Measurements from ENCODE around the gene ATP6AP1.

Gene ATP6AP1

DNA sequence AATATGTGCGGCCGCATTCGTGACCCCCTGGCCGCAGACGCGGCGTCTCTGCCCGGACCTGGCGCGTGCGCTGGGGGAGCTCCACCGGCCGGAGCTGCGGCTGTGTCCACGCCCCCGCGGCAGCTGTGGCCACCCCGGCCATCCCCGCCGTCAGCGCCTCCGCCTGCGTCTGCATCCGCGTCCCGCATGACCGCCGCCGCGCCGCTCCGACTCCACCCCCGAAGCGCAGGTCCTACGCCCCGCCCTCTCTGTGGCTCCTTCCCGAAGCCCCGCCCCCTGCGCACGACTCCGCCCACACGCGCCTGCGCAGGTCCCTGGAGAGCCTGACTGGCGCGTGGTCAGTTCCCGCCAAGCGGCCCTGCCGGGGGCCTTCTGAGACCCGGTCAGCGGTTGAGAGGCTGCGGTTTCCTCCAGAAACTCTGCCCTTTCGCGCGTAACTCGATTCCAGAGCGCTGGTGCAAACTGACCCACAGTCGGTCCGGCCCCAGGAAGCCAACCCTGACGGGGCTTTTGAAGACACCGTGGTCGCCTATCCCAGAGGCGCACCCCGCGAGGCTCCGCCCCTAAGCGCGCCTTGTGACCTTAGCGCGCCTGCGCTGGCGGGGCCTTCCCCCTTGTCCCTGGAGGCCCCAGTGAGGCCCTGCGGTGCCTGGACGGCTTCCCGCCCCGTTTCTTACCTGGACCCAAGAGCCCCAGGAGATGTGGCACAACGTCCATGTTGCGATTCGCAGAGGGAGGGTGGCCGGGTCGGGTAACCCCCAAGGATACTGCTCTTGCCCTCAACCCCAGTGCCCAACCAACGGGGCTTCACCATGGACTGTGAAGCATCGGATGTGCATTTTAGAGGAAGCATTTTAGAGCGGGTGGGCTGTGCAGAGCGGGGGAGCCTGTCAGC lies 50.5 kb downstream of the ATP6AP1 start, which contains the start of gene LAGE3:
Gene LAGE3, minus strand, starts transcription at position 554 of the 895 bp plus-strand sequence. Its CDS starts 366 bp downstream, at position 188.
- peak; percentile 77 for DNase-seq
- in situ Hi-C loops (cut with HindIII; ENCODE audit: low pct_ligation_motif_present, low pct_unique_long_range_greater_than_20kb, low sequenced_read_pairs): no loop called here

DNA sequence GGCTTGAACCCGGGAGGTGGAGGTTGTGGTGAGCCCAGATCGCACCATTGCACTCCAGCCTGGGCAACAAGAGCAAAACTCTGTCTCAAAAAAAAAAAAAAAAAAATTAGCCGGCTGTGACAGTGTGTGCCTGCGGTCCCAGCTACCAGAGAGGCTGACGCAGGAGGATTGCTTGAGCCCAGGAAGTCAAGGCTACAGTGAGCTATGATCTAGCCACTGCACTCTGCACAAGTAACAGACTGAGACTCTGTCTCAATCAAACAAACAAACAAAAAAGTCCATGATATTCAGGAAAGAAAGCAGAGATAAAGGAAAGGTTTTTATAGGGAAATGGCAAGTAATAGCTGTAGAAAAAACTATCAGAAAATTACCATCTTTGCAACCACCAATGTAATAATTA lies 52.7 kb downstream of the ATP6AP1 start:
- DNase-seq: no peak
- in situ Hi-C loops (cut with HindIII; ENCODE audit: low pct_ligation_motif_present, low pct_unique_long_range_greater_than_20kb, low sequenced_read_pairs): no loop called here

DNA sequence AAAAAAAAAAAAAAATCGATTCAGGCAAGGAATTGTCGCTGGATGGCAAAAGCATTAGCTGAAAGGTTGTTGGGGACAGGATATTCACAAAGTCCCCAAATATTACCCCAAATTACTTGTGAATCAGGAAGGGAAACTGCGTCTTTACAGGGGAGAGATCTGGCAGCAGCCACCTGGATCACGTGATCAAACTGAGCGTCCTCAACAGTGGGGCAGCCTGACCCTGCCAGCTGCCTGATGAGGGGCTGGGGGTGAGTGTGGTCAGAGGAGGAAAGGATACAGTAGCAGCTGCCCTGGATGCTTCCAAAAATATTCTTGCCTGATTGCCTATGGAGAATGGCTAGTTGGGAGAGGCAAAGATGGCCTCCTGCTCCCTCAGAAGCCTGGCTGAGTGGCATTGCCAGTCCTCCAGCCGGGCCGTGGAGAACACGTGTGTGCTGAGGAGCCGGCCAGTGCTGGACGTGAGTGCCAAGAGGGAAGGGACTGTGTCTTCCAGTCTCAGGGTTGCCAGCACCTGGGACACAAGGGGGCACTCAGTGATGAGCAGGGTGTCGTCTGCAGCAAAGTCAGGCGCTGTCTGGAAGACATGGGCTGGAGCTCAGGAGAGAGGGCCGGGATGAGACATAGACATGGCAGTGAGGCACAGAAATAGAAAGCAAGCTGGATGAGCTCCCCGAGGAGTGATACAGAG lies 53.6 kb downstream of the ATP6AP1 start:
- in situ Hi-C loops (cut with HindIII; ENCODE audit: low pct_ligation_motif_present, low pct_unique_long_range_greater_than_20kb, low sequenced_read_pairs): no loop called here
- DNase-seq: no peak

DNA sequence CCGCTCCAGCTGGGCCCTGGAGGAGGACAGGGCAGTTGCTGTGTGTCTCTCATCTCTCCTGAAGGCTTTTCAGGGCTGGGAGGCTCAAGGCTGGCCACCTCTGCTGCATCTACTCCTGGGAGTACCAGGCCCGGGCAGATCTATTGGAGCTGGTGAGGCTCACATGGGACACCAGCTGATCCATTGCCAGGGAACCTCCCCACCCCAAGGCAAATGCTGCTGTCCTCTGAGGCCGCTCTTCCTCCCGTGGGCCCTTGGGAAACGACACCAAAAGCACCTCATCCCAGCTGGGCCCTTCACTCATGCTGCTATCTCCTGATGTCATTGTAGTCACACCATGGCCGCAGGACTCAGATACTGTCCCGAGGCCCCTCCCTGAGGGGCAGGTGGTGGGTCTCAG lies 54.3 kb downstream of the ATP6AP1 start:
- DNase-seq: no peak
- in situ Hi-C loops (cut with HindIII; ENCODE audit: low pct_ligation_motif_present, low pct_unique_long_range_greater_than_20kb, low sequenced_read_pairs): no loop called here

- no peak for DNase-seq
- in situ Hi-C loops (cut with HindIII; ENCODE audit: low pct_ligation_motif_present, low pct_unique_long_range_greater_than_20kb, low sequenced_read_pairs): no loop called here
These were observed 54.8 kb downstream of the ATP6AP1 start for GRCh38 chrX:154483325-154483724.

DNA sequence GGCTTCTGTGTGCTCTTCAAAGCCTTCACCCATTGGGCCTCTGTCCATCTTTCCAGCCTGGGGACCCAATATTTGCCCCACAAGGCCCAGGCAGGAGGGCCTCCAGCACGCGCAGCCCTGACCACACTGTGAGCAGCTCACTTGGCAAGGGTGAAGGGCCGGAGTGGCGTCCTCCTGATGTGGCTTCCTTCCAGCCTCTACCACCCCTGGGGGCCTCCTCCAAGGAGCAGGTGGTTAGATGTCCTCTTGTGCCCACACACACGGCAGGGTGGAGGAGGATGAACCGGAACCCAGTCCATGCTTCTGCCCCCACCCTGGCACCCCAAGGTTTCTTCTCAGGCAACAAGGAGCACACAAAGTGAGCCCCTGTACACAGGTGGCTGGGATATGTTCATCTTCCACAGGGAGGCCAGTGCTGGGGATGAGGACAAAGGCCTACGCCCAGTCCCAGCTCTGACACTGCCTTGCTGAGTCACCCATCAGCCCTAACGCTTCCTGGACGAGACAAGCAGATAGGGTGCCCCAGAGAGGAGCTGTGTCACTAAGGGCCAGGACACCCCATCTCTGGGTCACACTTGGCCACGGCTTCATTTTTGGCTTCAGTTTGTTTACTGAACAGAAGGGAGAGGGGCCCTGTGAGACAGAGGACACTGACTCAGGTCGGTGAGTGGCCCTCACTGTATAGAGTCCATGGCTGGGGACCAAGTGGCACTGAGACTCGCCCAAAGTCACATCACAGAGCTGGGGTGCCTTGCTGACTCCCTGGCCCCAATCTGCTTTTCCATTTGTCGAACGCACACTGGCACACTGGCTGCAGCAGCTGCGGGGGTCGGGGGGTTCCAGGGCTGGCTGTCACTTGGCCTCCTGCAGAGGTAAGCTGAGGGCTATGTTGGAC lies 56.0 kb downstream of the ATP6AP1 start:
- in situ Hi-C loops (cut with HindIII; ENCODE audit: low pct_ligation_motif_present, low pct_unique_long_range_greater_than_20kb, low sequenced_read_pairs): no loop called here
- DNase-seq: no peak

- DNase-seq: no peak
- in situ Hi-C loops (cut with HindIII; ENCODE audit: low pct_ligation_motif_present, low pct_unique_long_range_greater_than_20kb, low sequenced_read_pairs): no loop called here
These were observed 56.9 kb downstream of the ATP6AP1 start for GRCh38 chrX:154485150-154486051.

- peak; percentile 1 for DNase-seq
- in situ Hi-C loops (cut with HindIII; ENCODE audit: low pct_ligation_motif_present, low pct_unique_long_range_greater_than_20kb, low sequenced_read_pairs): no loop called here
These were observed 57.5 kb downstream of the ATP6AP1 start for GRCh38 chrX:154486052-154486395.
